Common myeloid progenitor, CD34-positive (primary cell): ENCODE data around the gene KCNT2.

ENCODE experiments used
- CTCF ChIA-PET: fragments of 350-600 bp; sonication (Branson Sonifier 250); formaldehyde crosslinking; loops from one replicate; lab custom pipeline; 2021; ENCODE audit warnings: antibody characterized with exemption; lab: Charles Lee
- POLR2A ChIA-PET: fragments of 350-600 bp; sonication (Branson Sonifier 250); formaldehyde crosslinking; loops from one replicate; lab custom pipeline; 2021; ENCODE audit warnings: antibody characterized with exemption; lab: Charles Lee
- DNase-seq, 3 donors: peaks; one replicate each; pipeline versions ENCODE4 v3.0.0 to v3.0.0-alpha.2; 2013
- H3K27ac ChIP-seq, 2 experiments: 1 replicate in 1 of 2; 2 replicates in 1 of 2; pipeline ENCODE4 v1.7.0; 2013; ENCODE audit warnings: inconsistent platforms in 2 of 2, low read length in 2 of 2, mild to moderate bottlenecking in 2 of 2, low read depth in 1 of 2, moderate library complexity in 1 of 2; ENCODE audit not compliant: severe bottlenecking in 2 of 2, insufficient read depth in 1 of 2, poor library complexity in 1 of 2
- H3K27me3 ChIP-seq, 5 experiments: replicated peaks in 2 of 5; 1 replicate in 3 of 5; 2 replicates in 2 of 5; pipeline versions ENCODE4 v1.6.1 to v1.7.0; 2013; ENCODE audit warnings: low read length in 4 of 5, mild to moderate bottlenecking in 2 of 5, moderate library complexity in 2 of 5, inconsistent platforms in 1 of 5; ENCODE audit not compliant: insufficient read depth in 5 of 5, control insufficient read depth in 4 of 5
- H3K36me3 ChIP-seq, 4 experiments: 1 replicate in 2 of 4; 2 replicates in 2 of 4; pipeline versions ENCODE4 v1.6.1 to v1.7.0; 2013; ENCODE audit warnings: low read length in 3 of 4, control low read depth in 1 of 4, mild to moderate bottlenecking in 1 of 4; ENCODE audit not compliant: control insufficient read depth in 4 of 4, insufficient read depth in 4 of 4
- H3K4me1 ChIP-seq, 4 experiments: 1 replicate in 3 of 4; 2 replicates in 1 of 4; pipeline versions ENCODE4 v1.6.1 to v1.7.1; 2013; ENCODE audit warnings: low read length in 3 of 4, mild to moderate bottlenecking in 3 of 4, control low read depth in 1 of 4, inconsistent platforms in 1 of 4, moderate library complexity in 1 of 4; ENCODE audit not compliant: control insufficient read depth in 4 of 4, insufficient read depth in 4 of 4; ENCODE audit errors: control extremely low read depth in 1 of 4
- H3K4me3 ChIP-seq, 7 experiments: 1 replicate in 4 of 7; 2 replicates in 3 of 7; pipeline versions ENCODE4 v1.5.1 to v1.7.0; 2013; ENCODE audit warnings: mild to moderate bottlenecking in 7 of 7, low read length in 6 of 7, moderate library complexity in 6 of 7, inconsistent platforms in 2 of 7, low read depth in 2 of 7, control low read depth in 1 of 7; ENCODE audit not compliant: insufficient read depth in 4 of 7, control insufficient read depth in 1 of 7; ENCODE audit errors: extremely low read depth in 1 of 7
- H3K9me3 ChIP-seq, 5 experiments: 1 replicate in 4 of 5; 2 replicates in 1 of 5; pipeline versions ENCODE4 v1.6.1 to v1.7.1; 2013; ENCODE audit warnings: low read length in 4 of 5, mild to moderate bottlenecking in 2 of 5, inconsistent platforms in 1 of 5, low read depth in 1 of 5, moderate library complexity in 1 of 5; ENCODE audit not compliant: control insufficient read depth in 4 of 5, insufficient read depth in 2 of 5; ENCODE audit errors: control extremely low read depth in 1 of 5
- WGBS: methylation state at CpG from one replicate; pipeline ENCODE4 v1.1.5; 2013; ENCODE audit not compliant: insufficient coverage; 5-methylcytosine and 5-hydroxymethylcytosine counted together

The KCNT2 gene

DNA sequence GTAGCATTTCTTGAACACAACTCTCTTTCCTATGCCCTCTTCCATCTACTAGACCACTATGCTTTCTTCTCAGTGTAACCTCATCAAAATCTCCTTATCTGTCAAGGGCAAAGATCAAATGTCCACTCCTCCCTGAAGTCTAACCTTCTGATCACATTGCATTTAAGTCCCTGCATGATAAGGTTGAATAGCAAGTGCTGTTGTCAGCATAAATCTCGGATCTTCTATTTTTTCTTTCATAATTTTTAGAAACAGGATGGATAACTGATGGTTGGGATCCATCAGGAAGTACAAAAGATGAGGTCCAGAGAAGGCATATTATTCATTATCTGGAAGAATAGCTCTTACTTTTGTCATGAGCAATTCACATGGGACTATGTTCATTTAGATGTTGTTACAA lies 41.0 kb downstream of the KCNT2 start:
- POLR2A ChIA-PET: no interaction called here

DNA sequence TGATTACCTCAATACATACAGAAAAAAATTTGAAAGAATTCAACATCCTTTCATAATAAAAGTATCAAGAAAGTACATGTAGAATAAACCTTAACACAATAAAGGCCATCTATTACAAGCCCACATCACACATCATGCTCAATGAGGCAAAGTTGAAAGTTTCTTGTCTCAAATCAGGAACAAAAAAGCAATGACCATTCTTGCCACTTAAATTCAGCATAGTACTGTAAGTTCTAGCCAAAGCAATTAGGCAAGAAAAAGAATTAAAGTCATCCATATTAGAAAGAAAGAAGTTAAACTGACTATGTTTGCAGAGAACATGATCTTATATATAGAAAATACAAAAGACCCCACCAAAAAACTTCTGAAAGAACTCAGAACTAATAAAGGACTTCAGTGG lies 44.5 kb downstream of the KCNT2 start:
- POLR2A ChIA-PET: no interaction called here
- H3K27me3 ChIP-seq: no peaks in the 10 kb centered on the region
- no peak overlapping the region for H3K27ac ChIP-seq
- H3K36me3 ChIP-seq: no peaks in the 10 kb centered on the region
- no peak overlapping the region for H3K4me3 ChIP-seq
- H3K9me3 ChIP-seq: peaks cover 0 to 6% (median 0%) of the 10 kb centered on the region in 5 experiments
- no peak for DNase-seq
- H3K4me1 ChIP-seq: no peaks in the 10 kb centered on the region
- CTCF ChIA-PET: no interaction called here

More for the DNA sequence above, 41.0 kb downstream of the KCNT2 start:
- H3K9me3 ChIP-seq: peaks cover 0 to 6% (median 0%) of the 10 kb centered on the region in 5 experiments
- H3K36me3 ChIP-seq: no peaks in the 10 kb centered on the region
- H3K4me1 ChIP-seq: no peaks in the 10 kb centered on the region
- H3K27ac ChIP-seq: no peak overlapping the region
- no peaks in the 10 kb centered on the region for H3K27me3 ChIP-seq
- CTCF ChIA-PET: no interaction called here
- H3K4me3 ChIP-seq: no peak overlapping the region
- DNase-seq: no peak
- 100% methylated on average over 1 of the region's 1 CpG for WGBS

- WGBS: 100% methylated on average over 1 of the region's 3 CpGs
- Histone ChIP-seq H3K4me1 (no peaks in the 10 kb centered on the region), H3K9me3 (peaks cover 0 to 3% (median 0%) of the 10 kb centered on the region in 5 experiments), H3K36me3 (no peaks in the 10 kb centered on the region), H3K4me3 (no peak overlapping the region), H3K27me3 (no peaks in the 10 kb centered on the region), H3K27ac (no peak overlapping the region)
- POLR2A ChIA-PET: no interaction called here
- CTCF ChIA-PET: no interaction called here
- DNase-seq: no peak
Observed at GRCh38 chr1:196559314-196559713, 48.9 kb downstream of the KCNT2 start.

DNA sequence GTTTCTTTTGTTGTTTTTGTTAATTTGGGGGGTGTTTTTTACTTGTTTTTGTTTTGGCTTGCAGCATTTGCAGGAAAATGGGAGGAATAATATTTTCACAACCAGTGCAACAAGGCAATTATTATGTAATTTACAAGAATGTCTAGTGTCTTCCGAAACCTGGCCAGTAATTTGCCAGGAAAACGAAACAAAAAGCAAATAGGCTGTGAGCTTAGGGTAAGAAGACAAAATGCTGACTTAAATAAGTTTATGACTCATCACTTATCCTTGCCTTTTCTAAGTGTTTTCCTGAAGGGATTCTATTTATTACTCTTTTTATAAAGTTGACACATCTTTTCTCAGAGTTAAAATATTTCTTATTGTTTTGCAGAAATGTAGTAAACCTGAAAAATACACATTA lies 49.8 kb downstream of the KCNT2 start:
- Histone ChIP-seq H3K4me3 (peak overlapping the region in 1 of 7 experiments; percentile 21), H3K4me1 (no peaks in the 10 kb centered on the region), H3K36me3 (no peaks in the 10 kb centered on the region), H3K27me3 (no peaks in the 10 kb centered on the region), H3K9me3 (peaks cover 0 to 2% (median 0%) of the 10 kb centered on the region in 5 experiments), H3K27ac (no peak overlapping the region)
- POLR2A ChIA-PET: no interaction called here
- DNase-seq: peak in 2 of 3 donors; percentile 26 to 33
- no CpG with 5 or more reads among the region's 2 CpGs for WGBS
- CTCF ChIA-PET: no interaction called here

DNA sequence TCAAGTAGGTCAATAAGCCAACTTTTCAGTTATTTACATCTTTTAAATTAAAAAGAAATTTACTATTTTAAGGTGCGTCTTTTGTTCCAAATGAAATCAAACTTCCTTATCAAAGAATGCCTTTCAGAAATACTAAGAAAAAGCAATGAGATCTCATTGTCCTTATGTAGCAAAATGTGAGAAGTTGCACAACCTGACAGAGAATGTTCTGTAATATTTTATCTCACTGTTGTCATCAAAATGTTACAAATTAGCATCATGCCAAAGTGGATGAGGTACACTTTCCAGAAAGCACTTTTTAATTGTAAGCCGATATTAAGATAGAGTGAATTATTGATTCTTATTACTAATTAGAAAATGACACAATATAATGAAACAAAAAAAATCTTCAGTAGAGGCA lies 50.4 kb downstream of the KCNT2 start:
- H3K36me3 ChIP-seq: no peaks in the 10 kb centered on the region
- WGBS: no CpG with 5 or more reads among the region's 2 CpGs
- no peak overlapping the region for H3K4me3 ChIP-seq
- POLR2A ChIA-PET: no interaction called here
- no peaks in the 10 kb centered on the region for H3K27me3 ChIP-seq
- H3K27ac ChIP-seq: no peak overlapping the region
- peaks cover 0 to 2% (median 0%) of the 10 kb centered on the region in 5 experiments for H3K9me3 ChIP-seq
- H3K4me1 ChIP-seq: no peaks in the 10 kb centered on the region
- CTCF ChIA-PET: no interaction called here
- DNase-seq: no peak

- Histone ChIP-seq H3K4me3 (no peak overlapping the region), H3K36me3 (no peaks in the 10 kb centered on the region), H3K27me3 (no peaks in the 10 kb centered on the region), H3K27ac (no peak overlapping the region), H3K9me3 (no peaks in the 10 kb centered on the region), H3K4me1 (no peaks in the 10 kb centered on the region)
- DNase-seq: no peak
- CTCF ChIA-PET: no interaction called here
- POLR2A ChIA-PET: no interaction called here
Observed at GRCh38 chr1:196550731-196551130, 57.5 kb downstream of the KCNT2 start.

DNA sequence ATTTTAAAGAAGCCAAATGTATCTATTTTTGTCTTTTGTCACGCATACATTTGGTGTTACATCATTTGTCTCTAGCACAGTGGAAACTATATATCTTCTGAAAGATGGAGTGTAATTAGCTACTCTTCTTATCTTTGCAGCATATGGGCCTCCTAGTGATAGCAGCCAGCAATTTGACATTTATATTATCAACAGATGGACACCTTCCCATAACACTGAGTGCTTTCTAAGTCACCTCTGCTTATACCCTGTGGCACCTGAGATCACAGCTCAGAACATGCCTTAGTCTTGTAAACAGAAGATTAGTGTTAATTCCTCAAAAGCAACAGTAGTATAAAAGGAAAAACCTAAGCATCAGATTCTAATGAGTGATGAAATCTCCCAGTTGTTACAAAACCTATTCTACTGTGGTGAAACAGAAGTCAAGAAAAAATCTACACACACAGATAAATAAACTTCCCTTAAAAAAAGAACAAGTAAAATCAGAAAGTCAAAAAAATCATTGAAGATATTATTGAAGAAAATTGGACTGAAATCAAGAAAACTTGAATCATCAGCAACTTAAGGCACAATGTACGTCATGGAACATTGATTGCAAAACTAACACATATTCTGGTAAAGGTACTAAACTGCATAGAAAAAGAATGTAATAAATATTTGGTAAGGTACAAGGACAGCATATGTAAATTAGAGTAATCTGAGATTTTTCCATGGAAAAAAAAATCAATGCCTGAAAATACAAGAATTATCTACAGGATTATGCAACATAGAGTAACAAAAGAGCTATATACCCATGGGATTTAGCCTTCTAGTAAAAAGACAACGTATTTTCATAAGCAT lies 61.7 kb downstream of the KCNT2 start:
- no peaks in the 10 kb centered on the region for H3K36me3 ChIP-seq
- no peak overlapping the region for H3K27ac ChIP-seq
- POLR2A ChIA-PET: no interaction called here
- no peak for DNase-seq
- no peaks in the 10 kb centered on the region for H3K9me3 ChIP-seq
- H3K4me3 ChIP-seq: no peak overlapping the region
- CTCF ChIA-PET: no interaction called here
- no peaks in the 10 kb centered on the region for H3K4me1 ChIP-seq
- WGBS: 86% methylated on average over 1 of the region's 3 CpGs
- no peaks in the 10 kb centered on the region for H3K27me3 ChIP-seq
